MG63 (cell line): ENCODE measurements around the gene GLRX5. TPM values are rescaled to one million over a fixed set of nuclear protein-coding genes. Genes with fewer than 3 reads are reported as not detected.

ENCODE experiments used
- DNase-seq: peaks from one replicate; pipeline ENCODE4 v3.0.0-alpha.2; 2020
- H3K27me3 ChIP-seq: fragments of 250-450 bp; sonication (Bioruptor Pico); 2 replicates; pipeline ENCODE4 v1.5.1; 2020; ENCODE audit warnings: mild to moderate bottlenecking, moderate library complexity
- H3K36me3 ChIP-seq: fragments of 250-450 bp; sonication (Bioruptor Pico); 2 replicates; pipeline ENCODE4 v1.5.1; 2020; ENCODE audit warnings: mild to moderate bottlenecking, moderate library complexity
- H3K4me3 ChIP-seq: fragments of 250-450 bp; sonication (Bioruptor Pico); 2 replicates; pipeline ENCODE4 v1.5.1; 2020; ENCODE audit warnings: mild to moderate bottlenecking, moderate library complexity
- H3K9me3 ChIP-seq: fragments of 250-450 bp; sonication (Bioruptor Pico); 2 replicates; pipeline ENCODE4 v1.5.1; 2020; ENCODE audit warnings: mild to moderate bottlenecking, moderate library complexity
- total RNA-seq: library from RNA; depleted of rRNA; stranded (reverse); fragments of >200 nt; shearing (Covaris generic); gene quantifications from 2 replicates; pipeline ENCODE4 v1.2.3, GENCODE V29; 2014; ENCODE audit warnings: low replicate concordance

GLRX5 gene
- total RNA-seq, 1 experiment from 2014 or later, result 31.5 TPM

DNA sequence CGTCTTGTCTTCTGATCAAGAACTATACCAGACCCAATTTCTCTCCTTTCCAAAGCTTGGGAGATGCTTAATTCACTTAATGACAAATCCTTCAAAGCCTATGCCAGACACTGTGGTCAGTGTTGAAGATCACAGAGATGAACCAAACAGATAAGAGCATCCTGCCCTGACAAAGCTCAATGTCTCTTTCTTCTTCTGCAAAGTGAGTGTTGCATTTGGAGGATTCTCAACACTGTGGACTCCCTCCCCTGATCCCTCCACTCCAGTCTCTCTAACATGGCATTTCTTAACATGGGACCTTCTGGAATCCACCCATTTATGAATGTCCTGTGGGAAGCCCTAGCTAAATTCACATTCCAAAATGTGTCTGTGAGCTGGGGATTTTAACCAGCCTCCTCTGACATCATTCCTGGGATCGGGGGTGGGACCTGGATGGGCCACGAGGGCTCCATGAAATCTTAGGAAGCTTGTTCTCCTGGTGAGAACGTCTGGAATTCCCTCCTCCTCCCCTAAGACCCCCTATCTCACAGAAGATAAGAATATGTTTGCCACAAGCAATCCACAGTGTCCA, 38.7 kb upstream of the GLRX5 start:
- Histone ChIP-seq H3K4me3 (no peak overlapping the region), H3K27me3 (no peaks in the 10 kb centered on the region), H3K36me3 (no peaks in the 10 kb centered on the region), H3K9me3 (no peaks in the 10 kb centered on the region)
- no peak for DNase-seq

DNA sequence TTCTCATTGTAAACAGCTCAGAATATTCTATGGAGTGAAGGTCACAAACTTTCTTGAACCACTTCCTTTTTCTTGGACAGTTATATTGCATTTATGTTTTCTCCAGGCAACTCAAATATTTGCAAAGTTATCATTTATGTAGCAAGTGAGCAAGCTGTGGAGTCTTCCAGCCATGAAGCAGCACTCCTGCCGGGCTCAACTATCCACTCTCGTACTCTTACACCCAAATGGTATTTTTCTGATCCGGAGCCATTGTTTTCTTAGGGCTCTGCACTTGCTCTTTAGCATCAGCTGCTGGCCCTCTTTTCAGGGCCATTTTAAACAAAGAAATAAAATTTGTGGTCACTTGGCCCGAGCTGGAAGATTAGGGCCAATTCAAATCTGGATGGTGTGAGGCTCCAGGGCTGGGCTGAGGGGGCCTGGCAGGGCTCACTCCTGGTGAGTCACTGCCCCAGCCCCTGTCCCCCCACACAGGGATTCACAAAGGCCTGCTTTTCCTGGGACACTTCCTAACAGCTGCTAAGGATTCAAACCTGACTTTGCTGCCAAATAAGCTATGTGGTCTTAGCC, 38.1 kb upstream of the GLRX5 start:
- Histone ChIP-seq H3K9me3 (no peaks in the 10 kb centered on the region), H3K27me3 (no peaks in the 10 kb centered on the region), H3K36me3 (no peaks in the 10 kb centered on the region), H3K4me3 (no peak overlapping the region)
- DNase-seq, result peak; percentile 78

DNA sequence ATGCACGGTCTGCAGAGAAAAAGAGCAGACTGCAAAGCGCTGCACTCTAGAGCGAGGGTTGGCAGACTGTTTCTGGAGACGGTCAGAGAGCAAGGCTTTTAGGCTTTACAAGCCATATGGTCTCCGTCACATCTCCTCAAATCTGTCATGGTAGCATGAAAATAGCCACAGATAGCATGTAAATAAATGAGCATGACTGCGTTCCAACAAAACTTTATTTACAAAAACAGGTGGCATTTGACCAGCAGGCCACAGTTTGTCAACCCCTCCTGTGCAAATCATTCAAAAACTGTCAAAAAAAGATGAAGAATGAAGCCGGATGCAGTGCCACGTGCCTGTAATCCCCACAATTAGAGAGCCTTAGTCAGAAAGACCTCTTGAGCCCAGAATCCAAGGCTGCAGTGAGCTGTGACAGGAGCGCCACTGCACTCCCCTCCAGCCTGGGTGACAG, 37.3 kb upstream of the GLRX5 start:
- Histone ChIP-seq H3K36me3 (no peaks in the 10 kb centered on the region), H3K27me3 (no peaks in the 10 kb centered on the region), H3K9me3 (no peaks in the 10 kb centered on the region), H3K4me3 (no peak overlapping the region)
- no peak for DNase-seq

DNA sequence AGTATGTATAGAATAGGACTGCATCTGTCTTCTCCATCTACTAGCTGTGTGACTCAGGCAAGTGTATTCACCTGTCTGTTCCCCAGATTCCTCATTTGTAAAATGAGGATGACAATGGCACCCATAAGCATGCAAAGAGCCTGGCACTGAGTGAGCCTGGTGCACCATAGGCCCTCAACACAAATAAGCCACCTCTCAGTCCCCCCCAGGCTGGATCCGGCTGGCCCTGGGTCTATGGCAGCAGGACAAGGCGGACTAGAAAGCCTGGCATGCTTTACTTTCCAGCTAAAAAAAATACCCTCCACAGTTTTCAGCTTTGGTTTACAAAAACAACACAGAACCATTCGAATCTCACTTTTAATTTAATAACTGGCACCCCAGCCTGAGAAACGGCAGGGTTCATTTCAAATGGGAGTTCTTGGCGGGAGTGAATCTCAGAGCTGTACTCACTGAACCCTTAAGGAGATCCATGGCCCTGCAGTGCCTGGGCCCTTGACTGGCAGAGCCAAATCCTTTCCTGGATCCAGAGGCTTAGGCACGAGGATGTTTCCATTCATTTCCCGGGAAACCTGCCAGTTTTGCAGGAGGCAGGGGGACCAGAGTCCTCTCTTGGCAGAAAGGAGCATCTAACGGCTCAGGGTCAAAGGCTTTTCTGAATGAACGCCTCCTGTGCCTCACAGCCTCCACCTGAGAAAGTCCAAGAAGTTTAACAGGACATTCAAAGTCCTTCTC, 36.1 kb upstream of the GLRX5 start:
- peak; percentile 81 for DNase-seq
- H3K9me3 ChIP-seq, result no peaks in the 10 kb centered on the region

DNA sequence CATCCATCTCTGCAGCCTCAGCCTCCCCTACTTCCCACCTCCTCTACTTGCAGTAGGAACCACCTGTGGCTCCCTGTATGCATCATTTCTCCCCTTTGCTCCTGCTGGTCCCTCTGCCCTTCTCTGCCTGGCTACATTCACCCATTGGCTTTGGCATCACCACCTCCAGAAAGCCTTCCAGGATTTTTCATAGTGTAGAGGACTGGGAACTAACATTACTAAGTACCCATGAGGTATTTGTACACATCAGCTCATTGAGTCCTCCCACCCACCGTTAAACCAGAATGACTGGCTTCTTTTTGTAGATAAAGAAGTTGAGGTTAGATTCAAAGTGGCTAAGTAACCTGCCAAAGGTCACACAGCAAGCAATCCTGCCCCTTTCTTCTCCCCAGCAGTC, 35.5 kb upstream of the GLRX5 start:
- Histone ChIP-seq H3K4me3 (no peak overlapping the region), H3K36me3 (no peaks in the 10 kb centered on the region), H3K9me3 (no peaks in the 10 kb centered on the region), H3K27me3 (no peaks in the 10 kb centered on the region)
- DNase-seq, result no peak

More for the DNA sequence above, 36.1 kb upstream of the GLRX5 start:
- H3K36me3 ChIP-seq, result no peaks in the 10 kb centered on the region
- no peaks in the 10 kb centered on the region for H3K27me3 ChIP-seq
- no peak overlapping the region for H3K4me3 ChIP-seq

DNA sequence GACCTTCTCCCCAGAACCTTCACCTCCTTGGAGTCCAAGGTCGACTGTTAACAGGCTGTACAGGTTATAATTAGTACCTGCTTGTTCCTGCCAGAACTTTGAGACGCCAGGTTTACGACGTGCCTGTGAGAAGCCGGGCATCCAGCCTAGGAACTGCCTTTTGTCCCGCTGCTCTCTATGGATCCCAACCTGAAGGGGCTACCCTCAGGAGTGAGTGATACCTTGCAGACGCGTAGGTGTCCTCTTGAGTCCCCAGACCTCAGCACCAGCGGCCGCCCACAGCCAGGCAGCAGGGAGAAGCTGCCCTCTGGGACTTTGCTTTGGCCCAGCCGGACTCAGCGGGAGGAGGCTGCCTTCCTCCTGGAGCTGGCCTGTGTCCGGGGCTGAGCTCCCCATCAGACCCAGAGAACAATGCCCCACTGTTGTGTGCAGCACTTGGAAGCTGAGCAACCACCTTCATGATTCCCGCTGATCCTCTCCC, 34.6 kb upstream of the GLRX5 start:
- Histone ChIP-seq H3K4me3 (no peak overlapping the region), H3K9me3 (no peaks in the 10 kb centered on the region), H3K27me3 (no peaks in the 10 kb centered on the region), H3K36me3 (no peaks in the 10 kb centered on the region)
- DNase-seq, result no peak

DNA sequence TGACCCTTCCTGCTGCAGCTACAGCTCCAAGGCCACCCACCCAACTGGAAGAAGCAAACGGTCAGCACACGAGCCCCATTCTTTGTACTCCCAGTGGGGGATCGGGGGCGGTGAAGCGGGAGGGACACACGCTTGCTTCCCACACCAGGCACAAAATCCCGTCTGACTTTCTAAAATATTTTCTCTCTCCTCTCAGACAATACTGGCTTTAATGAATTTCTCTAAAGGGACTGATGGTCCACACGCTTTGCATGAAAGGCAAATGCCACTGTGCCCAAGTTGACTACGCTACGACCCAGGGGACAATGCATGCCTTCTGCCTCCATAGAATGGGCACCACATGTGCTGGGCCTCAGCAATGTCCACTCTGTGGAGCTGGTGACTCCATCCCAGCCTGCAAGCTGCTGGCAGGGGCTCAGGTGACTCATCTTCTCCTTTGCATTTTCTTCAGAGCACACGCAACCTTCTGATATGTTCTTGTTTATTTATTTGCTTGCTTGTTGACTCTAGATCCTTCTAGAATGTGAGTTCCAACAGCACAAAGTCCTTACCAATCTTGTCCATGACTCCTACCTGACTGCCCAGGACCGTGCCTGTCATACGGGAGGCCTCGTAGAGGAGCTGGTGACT, 34.0 kb upstream of the GLRX5 start:
- Histone ChIP-seq H3K36me3 (no peaks in the 10 kb centered on the region), H3K9me3 (no peaks in the 10 kb centered on the region), H3K27me3 (no peaks in the 10 kb centered on the region), H3K4me3 (no peak overlapping the region)
- peak; percentile 85 for DNase-seq

DNA sequence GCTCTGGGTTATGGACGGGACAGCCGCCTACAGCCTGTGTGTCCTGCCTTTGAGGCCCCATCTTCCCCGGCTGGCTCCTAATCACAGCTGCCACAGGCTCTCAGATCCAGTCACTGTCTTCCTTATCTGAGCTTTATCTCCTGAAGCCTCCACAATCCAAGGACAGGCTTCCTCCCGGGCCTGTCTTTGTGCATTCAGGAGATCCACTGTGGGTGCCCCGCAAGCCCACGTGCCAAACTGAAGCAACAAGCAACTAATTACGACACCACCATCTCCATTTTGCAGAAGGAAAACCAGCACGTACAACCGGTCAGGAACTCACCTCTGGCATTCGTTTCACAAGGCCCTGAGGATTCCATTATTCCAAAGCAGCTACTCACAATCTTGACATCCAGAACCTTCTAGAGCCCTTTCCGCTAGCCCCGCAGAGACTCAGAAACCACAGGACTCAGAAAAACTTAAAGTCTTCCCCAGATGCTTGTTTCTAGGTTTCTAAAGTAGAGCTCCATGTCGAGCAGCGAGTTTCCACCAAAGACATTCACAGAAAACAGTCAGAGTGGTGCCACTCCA, 32.4 kb upstream of the GLRX5 start:
- Histone ChIP-seq H3K4me3 (no peak overlapping the region), H3K36me3 (no peaks in the 10 kb centered on the region)

DNA sequence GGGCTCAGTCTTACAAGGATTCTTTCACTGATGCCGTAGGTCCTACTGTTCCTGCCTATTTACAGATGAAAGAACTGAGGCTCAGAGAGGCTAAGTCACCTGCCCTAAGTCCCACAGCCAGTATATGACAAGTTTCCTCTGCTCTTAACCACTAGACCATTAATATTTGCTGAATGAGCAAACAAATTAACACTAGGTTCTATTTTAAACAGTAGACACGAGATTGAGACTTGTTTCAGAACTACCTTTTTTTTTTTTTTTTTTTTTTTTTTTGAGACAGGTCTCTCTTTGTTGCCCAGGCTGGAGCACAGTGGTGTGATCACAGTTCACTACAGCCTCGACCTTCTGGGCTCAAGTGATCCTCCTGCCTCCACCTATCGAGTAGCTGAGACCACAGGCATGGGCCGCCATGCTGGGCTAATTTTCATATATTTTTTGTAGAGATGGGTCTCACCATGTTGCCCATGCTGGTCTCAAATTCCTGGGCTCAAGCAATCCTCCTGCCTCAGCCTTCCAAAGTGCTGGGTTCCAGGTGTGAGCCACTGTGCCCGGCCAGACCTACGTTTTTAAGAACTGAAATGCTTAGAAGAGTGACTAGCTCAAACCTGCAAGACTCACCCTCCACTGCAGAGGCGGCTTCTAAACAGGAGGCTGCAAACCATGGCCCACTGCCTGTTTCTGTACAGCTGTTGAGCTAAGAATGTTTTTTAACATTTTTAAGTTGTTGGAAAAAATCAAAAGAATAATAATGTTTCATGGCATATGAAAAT, 31.3 kb upstream of the GLRX5 start:
- no peak for DNase-seq
- no peaks in the 10 kb centered on the region for H3K9me3 ChIP-seq
- H3K27me3 ChIP-seq, result no peaks in the 10 kb centered on the region
- H3K36me3 ChIP-seq, result no peaks in the 10 kb centered on the region
- no peak overlapping the region for H3K4me3 ChIP-seq

More for the DNA sequence above, 32.4 kb upstream of the GLRX5 start:
- no peak for DNase-seq
- no peaks in the 10 kb centered on the region for H3K27me3 ChIP-seq
- no peaks in the 10 kb centered on the region for H3K9me3 ChIP-seq

DNA sequence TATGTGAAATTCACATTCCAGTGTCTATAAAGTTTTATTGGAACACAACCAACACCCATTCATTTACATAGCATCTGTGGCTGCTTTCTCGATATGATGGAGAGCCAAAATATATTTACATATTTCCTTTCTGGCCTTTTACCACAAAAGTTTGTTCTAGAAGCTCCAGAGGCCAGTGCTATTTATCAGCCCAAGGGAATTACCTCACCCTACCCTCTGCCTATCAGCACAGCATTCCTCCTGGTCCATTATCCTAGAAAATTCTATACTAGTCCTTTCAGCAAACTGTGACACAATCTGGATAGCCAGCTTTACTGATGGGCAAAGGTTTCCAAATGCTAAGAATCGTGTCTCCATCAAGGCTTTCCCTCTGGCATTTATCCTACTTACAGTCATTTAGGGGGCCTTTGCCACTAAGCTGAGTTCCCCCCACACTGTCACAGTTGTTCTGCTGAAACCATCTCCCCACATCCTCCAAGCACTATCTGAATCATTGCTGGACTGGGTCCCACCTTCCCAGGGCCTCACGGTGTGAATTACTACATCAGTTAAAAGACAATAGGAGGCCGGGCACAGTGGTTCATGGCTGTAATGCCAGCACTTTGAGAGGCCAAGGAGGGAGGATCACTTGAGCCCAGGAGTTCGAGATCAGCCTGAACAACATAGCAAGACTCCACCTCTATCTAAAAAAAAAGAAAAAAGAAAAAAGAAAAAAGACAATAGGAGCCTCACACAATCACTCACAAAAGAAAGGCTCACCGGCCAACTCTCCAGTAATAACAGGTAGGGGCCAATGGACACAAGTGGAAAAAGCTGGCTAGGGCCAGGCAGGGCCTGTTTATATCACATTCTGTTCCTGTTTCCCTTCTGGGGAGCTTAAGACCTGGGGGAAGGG, 30.5 kb upstream of the GLRX5 start:
- Histone ChIP-seq H3K27me3 (no peaks in the 10 kb centered on the region), H3K36me3 (no peaks in the 10 kb centered on the region), H3K9me3 (no peaks in the 10 kb centered on the region), H3K4me3 (no peak overlapping the region)
- DNase-seq, result peak; percentile 77

DNA sequence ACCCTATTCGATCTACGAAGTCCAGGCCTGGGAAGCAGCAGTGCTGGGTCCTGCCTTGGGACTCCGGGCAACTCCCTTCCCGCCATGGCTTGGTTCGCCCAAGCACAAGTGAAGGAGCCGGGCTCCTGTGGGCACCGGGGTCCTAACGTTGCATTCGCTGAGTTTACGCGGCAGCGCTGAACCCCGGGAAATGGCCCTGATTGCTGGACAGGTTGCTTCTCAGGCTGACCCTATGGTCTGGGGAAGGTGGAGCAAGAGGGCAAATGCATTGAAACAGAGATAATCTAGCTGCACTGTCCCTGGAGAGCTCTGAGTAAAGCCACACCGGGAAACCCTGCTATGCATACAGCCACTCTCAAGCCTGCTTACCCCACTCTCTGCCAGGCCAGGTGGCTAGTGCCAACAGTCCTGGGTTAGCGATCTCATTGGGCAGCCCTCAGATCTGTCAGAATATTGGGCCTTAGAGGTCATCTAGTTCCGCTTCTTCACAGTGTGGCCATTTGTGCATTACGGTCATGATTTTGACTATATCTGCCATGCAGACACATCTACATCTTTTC, 29.7 kb upstream of the GLRX5 start:
- DNase-seq, result no peak
- Histone ChIP-seq H3K4me3 (no peak overlapping the region), H3K36me3 (no peaks in the 10 kb centered on the region), H3K27me3 (no peaks in the 10 kb centered on the region), H3K9me3 (no peaks in the 10 kb centered on the region)

DNA sequence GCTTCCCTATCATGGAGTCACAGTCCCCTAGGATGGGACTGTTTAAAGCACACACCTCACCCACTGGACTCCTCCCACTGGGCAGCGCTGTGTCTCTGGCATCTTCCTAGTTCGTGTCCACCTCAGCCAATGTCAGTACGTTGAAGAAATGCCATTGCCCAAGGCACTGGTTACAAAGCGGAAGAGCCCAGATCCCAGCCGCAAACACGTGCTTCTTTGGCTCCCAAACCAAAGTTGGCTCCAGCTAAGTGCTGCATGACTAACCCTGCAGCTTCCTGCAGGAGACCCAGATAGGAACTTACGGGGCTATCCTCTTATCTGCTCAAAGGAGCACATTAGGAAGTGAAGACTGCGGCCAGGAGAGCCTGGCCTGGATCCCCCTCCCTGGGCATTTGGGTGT, 27.7 kb upstream of the GLRX5 start:
- H3K9me3 ChIP-seq, result no peaks in the 10 kb centered on the region
- no peak overlapping the region for H3K4me3 ChIP-seq
- no peaks in the 10 kb centered on the region for H3K27me3 ChIP-seq
- DNase-seq, result peak; percentile 87
- no peaks in the 10 kb centered on the region for H3K36me3 ChIP-seq

DNA sequence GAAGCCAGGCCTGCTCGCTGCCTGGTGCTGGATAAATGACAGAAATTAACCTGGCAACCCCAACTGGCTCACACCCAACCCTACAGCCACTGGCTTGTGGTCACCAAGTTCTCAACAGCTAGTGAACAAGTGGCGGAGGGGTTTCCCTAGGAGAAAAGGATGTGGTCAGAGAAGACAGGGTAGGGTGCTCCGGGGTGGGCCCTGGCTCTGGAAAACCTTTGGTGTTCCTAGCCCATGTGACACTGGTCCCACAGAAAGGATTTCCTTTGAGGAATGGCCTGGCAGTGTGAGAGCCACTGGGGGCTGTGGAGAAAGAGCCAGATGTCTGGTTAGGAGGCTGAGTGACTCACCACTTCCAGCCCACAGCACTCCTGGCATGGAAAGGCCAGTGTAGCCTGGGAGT, 27.1 kb upstream of the GLRX5 start:
- Histone ChIP-seq H3K36me3 (no peaks in the 10 kb centered on the region), H3K4me3 (no peak overlapping the region), H3K9me3 (no peaks in the 10 kb centered on the region), H3K27me3 (no peaks in the 10 kb centered on the region)
- peak; percentile 73 for DNase-seq

DNA sequence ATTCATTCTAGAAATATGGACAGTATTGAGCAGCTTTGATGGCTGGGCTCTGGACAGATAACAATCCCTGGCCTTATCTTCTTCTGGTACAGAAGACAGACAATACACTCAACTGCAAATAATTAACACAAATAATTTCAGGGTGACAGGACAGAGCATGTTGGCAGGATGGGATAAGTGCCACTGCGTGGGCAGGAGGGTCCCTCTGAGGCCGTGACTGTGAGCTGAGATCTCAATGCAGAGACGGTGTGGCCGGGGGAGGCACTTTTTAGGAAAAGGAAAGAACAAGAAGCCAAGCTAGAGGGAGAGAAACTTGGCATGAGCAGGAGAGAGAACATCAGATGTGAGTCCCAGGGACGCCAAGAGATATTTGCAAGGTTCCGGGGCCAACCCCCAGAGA, 26.5 kb upstream of the GLRX5 start:
- no peaks in the 10 kb centered on the region for H3K27me3 ChIP-seq
- no peaks in the 10 kb centered on the region for H3K9me3 ChIP-seq
- H3K36me3 ChIP-seq, result no peaks in the 10 kb centered on the region
- no peak for DNase-seq
- H3K4me3 ChIP-seq, result no peak overlapping the region

DNA sequence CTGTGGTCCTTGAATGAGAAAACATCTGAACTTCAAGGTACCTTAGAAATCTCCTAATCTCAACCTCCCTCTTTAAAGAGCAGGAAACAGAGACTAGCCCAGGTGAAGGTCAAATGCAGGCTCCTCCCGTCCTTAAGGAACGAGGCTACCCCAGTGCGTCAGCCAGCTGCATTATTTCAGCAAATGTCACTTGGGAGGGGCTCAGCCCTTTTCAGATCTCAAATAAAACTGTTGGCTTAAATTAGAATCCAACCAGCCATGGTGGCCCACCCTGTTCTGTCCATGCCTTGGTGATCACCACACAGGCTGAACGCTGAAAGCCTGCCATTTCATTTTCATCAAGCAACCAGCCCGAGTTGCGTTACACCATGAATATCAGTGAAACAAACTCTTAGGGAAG, 25.4 kb upstream of the GLRX5 start:
- Histone ChIP-seq H3K36me3 (no peaks in the 10 kb centered on the region), H3K27me3 (no peaks in the 10 kb centered on the region), H3K9me3 (no peaks in the 10 kb centered on the region), H3K4me3 (no peak overlapping the region)
- DNase-seq, result no peak
